KBM-7 (cell line): ENCODE results near the gene IL17RE.
"Not testable (repeated sequence)": the region's sequence is repeated elsewhere in the genome, so short reads cannot be mapped to it uniquely, and the experiment has no call there.

Source experiments
- DNase-seq: peaks from one replicate; pipeline ENCODE4 v3.0.0-alpha.2; 2015
- in situ Hi-C: fragments of 300-500 bp; cut with MboI; formaldehyde crosslinking; loops from 2 replicates; pipeline ENCODE4 v1.14.3; 2020; ENCODE audit warnings: low sequenced_read_pairs, low pct_unique_long_range_greater_than_20kb, mixed read lengths

The IL17RE gene

GRCh38 chr3:9918261-9919038, 15.8 kb downstream of the IL17RE start:
- no peak for DNase-seq
- in situ Hi-C loops, result no loop called here

DNA sequence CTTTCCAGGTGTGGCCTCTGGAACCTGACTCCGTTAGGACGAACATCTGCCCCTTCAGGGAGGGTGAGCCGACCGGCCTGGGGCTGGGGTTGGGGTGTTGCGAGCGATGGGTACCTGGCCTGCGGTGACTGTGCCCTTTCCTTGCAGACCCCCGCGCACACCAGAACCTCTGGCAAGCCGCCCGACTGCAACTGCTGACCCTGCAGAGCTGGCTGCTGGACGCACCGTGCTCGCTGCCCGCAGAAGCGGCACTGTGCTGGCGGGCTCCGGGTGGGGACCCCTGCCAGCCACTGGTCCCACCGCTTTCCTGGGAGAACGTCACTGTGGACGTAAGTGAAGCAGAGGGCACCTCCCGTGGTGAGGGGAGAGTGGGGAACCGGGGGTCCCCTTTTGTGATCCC, 25.5 kb downstream of the IL17RE start:
- no peak for DNase-seq
- in situ Hi-C loops, result no loop called here

DNA sequence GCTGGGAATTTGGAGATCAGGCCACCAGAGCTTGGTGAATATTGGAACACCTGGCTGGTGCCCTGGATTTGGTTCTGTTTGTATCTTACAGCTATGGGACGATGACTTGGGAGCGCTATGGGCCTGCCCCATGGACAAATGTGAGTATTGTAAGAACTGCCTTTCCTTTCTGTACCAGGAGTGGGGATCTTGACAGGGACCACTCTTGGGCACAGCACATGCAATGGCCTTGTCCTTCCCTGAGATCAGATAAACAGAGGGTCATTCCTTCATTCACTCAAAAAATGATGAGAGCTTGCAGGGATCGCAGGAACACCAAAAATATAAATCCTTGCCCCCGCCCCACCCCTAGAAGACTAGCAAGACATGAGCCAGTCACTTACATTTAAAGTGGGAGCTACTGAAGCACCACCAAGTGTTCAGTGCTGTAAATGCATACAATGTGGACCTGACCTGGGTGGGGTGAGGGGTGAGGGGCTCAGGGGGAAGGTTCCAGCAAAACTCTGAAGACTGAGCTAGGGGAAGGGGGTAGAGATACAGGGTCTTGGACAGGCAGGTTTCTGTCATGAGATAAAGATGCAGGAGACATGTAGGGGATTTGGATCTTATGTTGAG, 28.3 kb downstream of the IL17RE start:
- in situ Hi-C loops, result no loop called here
- no peak for DNase-seq

DNA sequence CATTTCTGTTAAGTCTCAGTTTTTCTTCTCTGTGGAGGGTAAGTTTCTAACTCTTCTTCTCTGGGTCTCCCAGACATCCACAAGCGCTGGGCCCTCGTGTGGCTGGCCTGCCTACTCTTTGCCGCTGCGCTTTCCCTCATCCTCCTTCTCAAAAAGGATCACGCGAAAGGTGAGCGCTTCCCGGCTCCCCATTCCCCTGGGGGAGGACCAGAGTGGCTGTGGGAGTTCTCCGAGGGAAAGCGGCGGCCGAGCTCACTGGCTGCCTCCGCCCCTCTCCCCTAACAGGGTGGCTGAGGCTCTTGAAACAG, 29.8 kb downstream of the IL17RE start:
- DNase-seq, result no peak
- in situ Hi-C loops, result no loop called here

DNA sequence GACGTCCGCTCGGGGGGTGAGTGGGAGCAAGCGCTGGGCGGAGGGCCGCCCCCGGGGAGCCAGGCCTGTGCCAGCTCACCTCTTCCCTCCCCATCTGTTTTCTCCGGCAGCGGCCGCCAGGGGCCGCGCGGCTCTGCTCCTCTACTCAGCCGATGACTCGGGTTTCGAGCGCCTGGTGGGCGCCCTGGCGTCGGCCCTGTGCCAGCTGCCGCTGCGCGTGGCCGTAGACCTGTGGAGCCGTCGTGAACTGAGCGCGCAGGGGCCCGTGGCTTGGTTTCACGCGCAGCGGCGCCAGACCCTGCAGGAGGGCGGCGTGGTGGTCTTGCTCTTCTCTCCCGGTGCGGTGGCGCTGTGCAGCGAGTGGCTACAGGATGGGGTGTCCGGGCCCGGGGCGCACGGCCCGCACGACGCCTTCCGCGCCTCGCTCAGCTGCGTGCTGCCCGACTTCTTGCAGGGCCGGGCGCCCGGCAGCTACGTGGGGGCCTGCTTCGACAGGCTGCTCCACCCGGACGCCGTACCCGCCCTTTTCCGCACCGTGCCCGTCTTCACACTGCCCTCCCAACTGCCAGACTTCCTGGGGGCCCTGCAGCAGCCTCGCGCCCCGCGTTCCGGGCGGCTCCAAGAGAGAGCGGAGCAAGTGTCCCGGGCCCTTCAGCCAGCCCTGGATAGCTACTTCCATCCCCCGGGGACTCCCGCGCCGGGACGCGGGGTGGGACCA, 30.4 kb downstream of the IL17RE start:
- DNase-seq, result peak; percentile 91
- in situ Hi-C loops, result no loop called here

GRCh38 chr3:9933561-9934234, 31.1 kb downstream of the IL17RE start, which contains the start of gene CRELD1:
TSS of gene CRELD1 (plus strand) at chr3:9933834. CDS start at chr3:9934439, 605 bp downstream.
- peak; percentile 97 for DNase-seq
- in situ Hi-C loops, result no loop called here

DNA sequence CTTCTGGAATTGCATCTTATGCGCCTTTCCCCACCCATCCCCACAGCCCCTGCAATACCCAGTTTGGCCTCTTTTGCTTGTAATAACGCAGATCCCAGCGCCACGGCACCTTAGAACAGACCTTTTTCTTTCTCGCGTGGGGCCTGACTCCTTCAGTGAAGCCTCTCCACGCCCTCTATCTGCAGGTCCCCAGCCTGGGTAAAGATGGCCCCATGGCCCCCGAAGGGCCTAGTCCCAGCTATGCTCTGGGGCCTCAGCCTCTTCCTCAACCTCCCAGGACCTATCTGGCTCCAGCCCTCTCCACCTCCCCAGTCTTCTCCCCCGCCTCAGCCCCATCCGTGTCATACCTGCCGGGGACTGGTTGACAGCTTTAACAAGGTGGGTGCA, 31.6 kb downstream of the IL17RE start:
- in situ Hi-C loops, result no loop called here
- no peak for DNase-seq

DNA sequence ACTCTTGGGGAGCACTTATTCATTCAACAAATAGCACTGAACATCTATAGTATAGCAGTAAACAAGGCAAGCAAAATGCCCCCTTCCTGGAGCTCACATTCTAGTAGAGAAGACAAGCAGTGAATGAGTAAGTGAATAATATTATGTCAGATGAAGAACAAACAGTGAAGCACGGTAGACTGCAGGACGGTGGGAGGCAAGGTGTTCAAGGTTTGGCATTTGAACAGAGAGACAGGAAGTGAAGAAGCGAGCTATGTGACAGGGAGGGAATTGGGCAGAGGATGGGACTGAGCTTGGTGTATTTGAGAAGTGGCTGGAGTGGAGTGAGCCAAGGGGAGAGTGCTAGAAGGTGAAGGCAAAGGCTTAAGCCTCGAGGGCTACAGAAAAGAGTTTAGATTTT, 32.3 kb downstream of the IL17RE start:
- in situ Hi-C loops, result no loop called here

GRCh38 chr3:9935966-9936510, 33.4 kb downstream of the IL17RE start:
- DNase-seq, result no peak
- in situ Hi-C loops, result no loop called here

More for the DNA sequence above, 32.3 kb downstream of the IL17RE start:
- no peak for DNase-seq

- in situ Hi-C loops, result no loop called here
- DNase-seq, result no peak
Measured at GRCh38 chr3:9937486-9938238, 35.0 kb downstream of the IL17RE start.

DNA sequence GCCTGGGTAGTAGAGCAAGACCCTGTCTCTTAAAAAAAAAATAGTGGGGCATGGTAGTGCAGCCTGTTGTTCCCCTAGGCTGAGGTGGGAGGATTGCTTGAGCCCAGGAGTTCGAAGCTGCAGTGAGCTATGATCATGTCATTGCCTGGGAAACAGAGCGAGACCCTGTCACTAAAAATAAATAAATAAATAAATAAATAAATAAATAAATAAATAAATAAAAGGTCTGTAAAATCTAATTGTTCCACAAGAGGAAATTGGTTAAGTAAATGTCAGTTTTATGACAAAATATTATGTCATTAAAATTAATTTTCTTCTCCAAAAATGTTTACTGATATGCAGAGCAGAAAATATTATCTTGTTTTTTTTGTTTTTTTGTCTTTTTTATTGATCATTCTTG, 36.3 kb downstream of the IL17RE start:
- in situ Hi-C loops, result no loop called here
- no peak for DNase-seq

GRCh38 chr3:9939906-9940305, 37.3 kb downstream of the IL17RE start:
- DNase-seq, in situ Hi-C loops: not testable (repeated sequence)

DNA sequence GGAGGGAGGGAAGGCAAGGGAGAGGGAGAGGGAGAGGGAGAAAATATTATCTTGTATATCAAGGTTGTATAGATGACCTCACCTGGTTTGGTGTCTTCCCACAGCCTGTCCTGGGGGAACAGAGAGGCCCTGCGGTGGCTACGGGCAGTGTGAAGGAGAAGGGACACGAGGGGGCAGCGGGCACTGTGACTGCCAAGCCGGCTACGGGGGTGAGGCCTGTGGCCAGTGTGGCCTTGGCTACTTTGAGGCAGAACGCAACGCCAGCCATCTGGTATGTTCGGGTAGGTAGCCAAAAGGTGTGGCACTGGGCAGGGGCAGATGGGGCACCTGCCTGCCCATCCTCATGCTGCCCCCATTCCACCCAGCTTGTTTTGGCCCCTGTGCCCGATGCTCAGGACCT, 38.1 kb downstream of the IL17RE start:
- in situ Hi-C loops, result no loop called here
- no peak for DNase-seq

DNA sequence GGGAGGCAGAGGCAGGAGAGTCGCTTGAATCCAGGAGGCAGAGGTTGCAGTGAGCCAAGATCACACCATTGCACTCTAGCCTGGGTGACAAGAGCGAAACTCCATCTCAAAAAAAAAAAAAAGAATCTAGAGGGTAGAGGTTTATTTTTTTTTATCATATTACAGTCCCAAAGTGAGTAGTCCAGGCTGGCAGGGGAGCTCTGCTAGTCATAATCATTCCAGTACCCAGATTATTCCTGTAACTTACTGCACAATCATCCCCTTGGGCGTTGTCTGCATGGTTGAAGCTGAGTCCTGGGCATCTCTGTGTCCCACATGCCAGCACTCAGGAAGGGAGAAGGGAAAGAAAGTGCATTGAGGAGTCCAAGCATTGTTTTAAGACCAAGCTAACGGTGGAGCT, 39.5 kb downstream of the IL17RE start:
- DNase-seq, result no peak
- in situ Hi-C loops, result no loop called here

GRCh38 chr3:9942934-9943690, 40.5 kb downstream of the IL17RE start:
- in situ Hi-C loops, result no loop called here
- DNase-seq, result no peak

DNA sequence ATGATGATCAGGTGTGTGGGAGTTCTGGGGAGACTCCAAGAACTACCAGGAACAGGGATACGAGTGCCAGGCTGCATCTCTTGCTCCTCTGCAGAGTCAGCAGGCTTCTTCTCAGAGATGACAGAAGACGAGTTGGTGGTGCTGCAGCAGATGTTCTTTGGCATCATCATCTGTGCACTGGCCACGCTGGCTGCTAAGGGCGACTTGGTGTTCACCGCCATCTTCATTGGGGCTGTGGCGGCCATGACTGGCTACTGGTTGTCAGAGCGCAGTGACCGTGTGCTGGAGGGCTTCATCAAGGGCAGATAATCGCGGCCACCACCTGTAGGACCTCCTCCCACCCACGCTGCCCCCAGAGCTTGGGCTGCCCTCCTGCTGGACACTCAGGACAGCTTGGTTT, 41.6 kb downstream of the IL17RE start:
- in situ Hi-C loops, result no loop called here
- DNase-seq, result no peak

- no peak for DNase-seq
- in situ Hi-C loops, result no loop called here
Measured at GRCh38 chr3:9945358-9945757, 42.7 kb downstream of the IL17RE start.
